K562 (cell line): ENCODE results near the gene RPL15. TPM values are rescaled to one million over a fixed set of nuclear protein-coding genes. Genes with fewer than 3 reads are reported as not detected.
A peak's percentile ranks its signal among the peaks of the same experiment; 100 is the strongest.

ENCODE experiments used
- CREB1 ChIP-seq, 2 experiments: sonication (generic) in 1 of 2; formaldehyde crosslinking in 1 of 2; IDR thresholded peaks; 2 replicates each; pipeline versions ENCODE4 v1.6.1 to v1.8.0; 2012 to 2022; ENCODE audit warnings: inconsistent platforms in 1 of 2, mild to moderate bottlenecking in 1 of 2, missing genetic modification reagents in 1 of 2, moderate library complexity in 1 of 2
- CXXC5 ChIP-seq: fragments of 250-450 bp; sonication (Bioruptor Pico); IDR thresholded peaks from 2 replicates; pipeline ENCODE4 v1.8.0; 2022; ENCODE audit warnings: inconsistent platforms, mild to moderate bottlenecking, moderate library complexity
- HDAC1 ChIP-seq, 2 experiments: fragments of 450-650 bp; IDR thresholded peaks; 2 replicates each; pipeline ENCODE4 v1.6.1; 2016 to 2017; ENCODE audit warnings: inconsistent platforms in 1 of 2, mild to moderate bottlenecking in 1 of 2, moderate library complexity in 1 of 2
- MAFK ChIP-seq: IDR thresholded peaks from 2 replicates; pipeline ENCODE4 v1.6.1; 2011; ENCODE audit warnings: low read length, improper control_type of control experiment
- NR1H2 ChIP-seq: sonication (generic); formaldehyde crosslinking; IDR thresholded peaks from 2 replicates; pipeline ENCODE4 v1.4.0; 2020; ENCODE audit warnings: mild to moderate bottlenecking, missing genetic modification reagents
- POLR2G ChIP-seq: fragments of 200-400 bp; formaldehyde crosslinking; IDR thresholded peaks from 2 replicates; pipeline ENCODE4 v1.6.1; 2017; ENCODE audit warnings: low read depth, mild to moderate bottlenecking, antibody characterized with exemption, low read length, moderate library complexity
- RBM39 ChIP-seq: fragments of 200-400 bp; formaldehyde crosslinking; optimal IDR thresholded peaks from 2 replicates; pipeline ENCODE3; 2018; ENCODE audit warnings: low read depth, low read length
- SMARCE1 ChIP-seq: fragments of 450-650 bp; IDR thresholded peaks from 2 replicates; pipeline ENCODE4 v1.7.1; 2016; ENCODE audit warnings: mild to moderate bottlenecking
- SRSF3 ChIP-seq: fragments of 200-400 bp; formaldehyde crosslinking; IDR thresholded peaks from 2 replicates; pipeline ENCODE4 v1.6.1; 2016; ENCODE audit warnings: mild to moderate bottlenecking, low read length, moderate library complexity; ENCODE audit not compliant: insufficient read depth
- TAF1 ChIP-seq: IDR thresholded peaks from 2 replicates; pipeline ENCODE4 v1.6.1; 2011; ENCODE audit warnings: mild to moderate bottlenecking, low read length, moderate library complexity; ENCODE audit not compliant: insufficient read depth, control insufficient read depth, severe bottlenecking; ENCODE audit errors: extremely low read depth
- TEAD4 ChIP-seq, 2 experiments: sonication (generic) in 1 of 2; formaldehyde crosslinking in 1 of 2; IDR thresholded peaks; 2 replicates each; pipeline versions ENCODE4 v1.6.1 to v1.8.0; 2012 to 2022; ENCODE audit warnings: borderline replicate concordance in 1 of 2, inconsistent platforms in 1 of 2, low read length in 1 of 2, mild to moderate bottlenecking in 1 of 2, missing genetic modification reagents in 1 of 2
- TRIM24 ChIP-seq, 2 experiments: fragments of 450-650 bp; IDR thresholded peaks; 2 replicates each; pipeline ENCODE4 v1.6.1; 2016
- ZBTB7A ChIP-seq: IDR thresholded peaks from 2 replicates; pipeline ENCODE4 v1.6.1; 2011; ENCODE audit warnings: low read depth, mild to moderate bottlenecking, low read length, moderate library complexity, borderline replicate concordance; ENCODE audit not compliant: control insufficient read depth
- ZNF184 ChIP-seq: sonication (generic); formaldehyde crosslinking; IDR thresholded peaks from 2 replicates; pipeline ENCODE4 v1.5.0; 2020; ENCODE audit warnings: missing genetic modification reagents
- ZNF445 ChIP-seq: fragments of 250-450 bp; sonication (Bioruptor Pico); IDR thresholded peaks from 2 replicates; pipeline ENCODE4 v1.4.0; 2020; ENCODE audit warnings: low read depth, mild to moderate bottlenecking, moderate library complexity
- polyA plus RNA-seq, 8 experiments: library from polyadenylated mRNA; depleted of rRNA in 4 of 8; stranded (reverse) in 5 of 8; unstranded in 3 of 8; fragments of >200 nt; fragmentation: Nextera tagmentation in 2 of 8; fragmentation: Illumina TruSeq in 1 of 8; extraction: Ambion mirVana in 2 of 8; extraction: Trizol in 1 of 8; gene quantifications; 2 replicates each; pipeline versions ENCODE4 v1.2.1 to v1.2.3, GENCODE V29; 2011 to 2014; ENCODE audit warnings: inconsistent platforms in 1 of 8, missing spikeins in 1 of 8
- total RNA-seq, 7 experiments: library from RNA; depleted of rRNA in 6 of 7; stranded (reverse); fragments of >200 nt in 6 of 7; fragmentation: Illumina TruSeq in 2 of 7; extraction: Trizol in 2 of 7; gene quantifications; 2 replicates each; pipeline versions ENCODE4 v1.2.1 to v1.2.3, GENCODE V29; 2011 to 2021; ENCODE audit warnings: low replicate concordance in 1 of 7
- TF ChIP-seq, protein P1 (sequence below), 2 experiments: IDR thresholded peaks in 1 of 2; conservative IDR thresholded peaks in 1 of 2; 2 replicates each; pipeline ENCODE4 v1.6.1; 2016; ENCODE audit warnings: low read depth in 2 of 2, mild to moderate bottlenecking in 1 of 2, missing compliant biosample characterization in 1 of 2, missing genetic modification characterization in 1 of 2, moderate library complexity in 1 of 2
- TF ChIP-seq, protein P2 (sequence below), 3 experiments: fragments of 200-800 bp in 1 of 3; fragments of 250-450 bp in 1 of 3; fragments of 450-650 bp in 1 of 3; sonication (Bioruptor Pico) in 1 of 3; sonication (Bioruptor generic) in 1 of 3; formaldehyde crosslinking in 1 of 3; IDR thresholded peaks; 2 replicates each; pipeline versions ENCODE4 v1.6.1 to v1.8.0; 2016 to 2022; ENCODE audit warnings: mild to moderate bottlenecking in 2 of 3, missing genetic modification characterization in 2 of 3, missing compliant biosample characterization in 1 of 3, moderate library complexity in 1 of 3

Gene RPL15
- total and polyA plus RNA-seq, 9 of the 15 experiments (the other 6 are each of a cell fraction or from before 2014, with no cell fraction given): 2,393 to 8,850 (median 3,928) TPM

DNA sequence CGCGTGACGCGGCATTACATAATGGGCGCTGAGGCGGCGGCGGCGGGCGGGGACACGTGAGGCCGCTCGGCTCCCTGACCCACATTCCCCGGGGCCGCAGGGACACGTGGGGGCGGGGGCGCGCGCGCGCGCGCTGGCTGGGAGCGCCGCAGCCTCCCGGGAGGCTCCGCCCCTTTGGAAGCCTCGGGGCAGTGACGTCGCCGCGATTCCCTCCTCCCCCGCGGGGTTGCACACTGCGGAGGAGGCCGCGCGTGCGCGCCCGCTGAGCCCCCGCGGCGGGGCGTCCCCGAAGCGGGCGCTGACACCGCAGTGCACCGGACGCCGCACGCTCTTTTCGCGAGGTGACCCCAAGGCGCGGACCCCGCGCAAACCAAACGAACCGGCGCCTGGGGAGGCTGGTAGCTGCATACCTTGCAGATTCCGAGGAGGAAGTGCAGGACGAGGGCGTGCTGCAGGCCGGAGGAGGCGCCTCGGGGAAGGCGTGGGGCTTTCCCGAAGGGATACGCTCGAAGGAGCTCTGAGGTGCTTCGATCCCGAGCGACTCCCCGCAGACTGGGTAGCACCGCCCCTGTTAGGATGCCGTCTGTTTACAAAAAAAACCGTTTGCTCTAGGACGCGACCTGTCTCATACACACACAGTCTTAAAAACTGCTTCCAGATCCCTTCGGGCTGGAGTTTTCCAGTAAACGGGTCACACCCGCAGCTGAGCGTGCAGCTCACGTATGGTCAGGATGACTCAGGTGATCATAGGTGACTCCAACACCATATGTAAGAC lies 29.2 kb downstream of the RPL15 start (continued):
- TF ChIP-seq ZBTB7A (peak; percentile 84; the same call in 1 of the 2 replicates), TAF1 (peak; percentile 36), ZNF445 (CRISPR knock-in tag) (no peak), TEAD4 (IDR thresholded peaks at IDR 0.05; ENCODE audit: low read length) (peak; percentile 87), TEAD4 (CRISPR knock-in tag; IDR thresholded peaks at IDR 0.05; ENCODE audit: borderline replicate concordance) (peak; percentile 89), TRIM24 (IDR thresholded peaks at IDR 0.05) (no peak; a peak in 1 of 4 replicates), CREB1 (IDR thresholded peaks at IDR 0.05) (peak; percentile 96), CREB1 (CRISPR knock-in tag; IDR thresholded peaks at IDR 0.05) (peak; percentile 87), CXXC5 (CRISPR knock-in tag) (peak; percentile 99), SRSF3 (no peak), SMARCE1 (peak; percentile 62), POLR2G (peak; percentile 89), ZNF184 (CRISPR knock-in tag) (no peak), RBM39 (no peak), HDAC1 (IDR thresholded peaks at IDR 0.05) (peak in 1 of 2 experiments; percentile 95; a peak in 2 of 4 replicates), NR1H2 (no peak), MAFK (0 out of 2 replicates have a peak, but pooled peaks have one; percentile 1)
- TF ChIP-seq, protein P1, sequence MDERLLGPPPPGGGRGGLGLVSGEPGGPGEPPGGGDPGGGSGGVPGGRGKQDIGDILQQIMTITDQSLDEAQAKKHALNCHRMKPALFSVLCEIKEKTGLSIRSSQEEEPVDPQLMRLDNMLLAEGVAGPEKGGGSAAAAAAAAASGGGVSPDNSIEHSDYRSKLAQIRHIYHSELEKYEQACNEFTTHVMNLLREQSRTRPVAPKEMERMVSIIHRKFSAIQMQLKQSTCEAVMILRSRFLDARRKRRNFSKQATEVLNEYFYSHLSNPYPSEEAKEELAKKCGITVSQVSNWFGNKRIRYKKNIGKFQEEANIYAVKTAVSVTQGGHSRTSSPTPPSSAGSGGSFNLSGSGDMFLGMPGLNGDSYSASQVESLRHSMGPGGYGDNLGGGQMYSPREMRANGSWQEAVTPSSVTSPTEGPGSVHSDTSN (CRISPR knock-in tag; IDR thresholded peaks at IDR 0.05; ENCODE audit: low read depth): no peak
- TF ChIP-seq, protein P1 (tag; conservative IDR thresholded peaks at IDR 0.05; ENCODE audit: low read depth): no peak
- TF ChIP-seq, protein P2, sequence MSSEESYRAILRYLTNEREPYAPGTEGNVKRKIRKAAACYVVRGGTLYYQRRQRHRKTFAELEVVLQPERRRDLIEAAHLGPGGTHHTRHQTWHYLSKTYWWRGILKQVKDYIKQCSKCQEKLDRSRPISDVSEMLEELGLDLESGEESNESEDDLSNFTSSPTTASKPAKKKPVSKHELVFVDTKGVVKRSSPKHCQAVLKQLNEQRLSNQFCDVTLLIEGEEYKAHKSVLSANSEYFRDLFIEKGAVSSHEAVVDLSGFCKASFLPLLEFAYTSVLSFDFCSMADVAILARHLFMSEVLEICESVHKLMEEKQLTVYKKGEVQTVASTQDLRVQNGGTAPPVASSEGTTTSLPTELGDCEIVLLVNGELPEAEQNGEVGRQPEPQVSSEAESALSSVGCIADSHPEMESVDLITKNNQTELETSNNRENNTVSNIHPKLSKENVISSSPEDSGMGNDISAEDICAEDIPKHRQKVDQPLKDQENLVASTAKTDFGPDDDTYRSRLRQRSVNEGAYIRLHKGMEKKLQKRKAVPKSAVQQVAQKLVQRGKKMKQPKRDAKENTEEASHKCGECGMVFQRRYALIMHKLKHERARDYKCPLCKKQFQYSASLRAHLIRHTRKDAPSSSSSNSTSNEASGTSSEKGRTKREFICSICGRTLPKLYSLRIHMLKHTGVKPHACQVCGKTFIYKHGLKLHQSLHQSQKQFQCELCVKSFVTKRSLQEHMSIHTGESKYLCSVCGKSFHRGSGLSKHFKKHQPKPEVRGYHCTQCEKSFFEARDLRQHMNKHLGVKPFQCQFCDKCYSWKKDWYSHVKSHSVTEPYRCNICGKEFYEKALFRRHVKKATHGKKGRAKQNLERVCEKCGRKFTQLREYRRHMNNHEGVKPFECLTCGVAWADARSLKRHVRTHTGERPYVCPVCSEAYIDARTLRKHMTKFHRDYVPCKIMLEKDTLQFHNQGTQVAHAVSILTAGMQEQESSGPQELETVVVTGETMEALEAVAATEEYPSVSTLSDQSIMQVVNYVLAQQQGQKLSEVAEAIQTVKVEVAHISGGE (CRISPR knock-in tag; IDR thresholded peaks at IDR 0.05): no peak; a peak in 1 of 6 replicates
